SU-DHL-6 (cell line): ENCODE results near the gene ZNF438.
"Not testable (repeated sequence)": the region's sequence is repeated elsewhere in the genome, so short reads cannot be mapped to it uniquely, and the experiment has no call there.

ENCODE experiments used
- CTCF ChIP-seq: fragments of 200-600 bp; sonication (generic); IDR thresholded peaks from one replicate; pipeline ENCODE4 v1.5.1; 2017; ENCODE audit warnings: antibody characterized with exemption, mild to moderate bottlenecking, low read length, moderate library complexity; ENCODE audit not compliant: insufficient read depth, poor library complexity, severe bottlenecking
- EZH2phosphoT487 ChIP-seq: fragments of 200-600 bp; sonication (generic), shearing (Covaris generic); conservative IDR thresholded peaks from 2 replicates; pipeline ENCODE4 v1.6.1; 2018; ENCODE audit warnings: mild to moderate bottlenecking, antibody characterized with exemption, low read length, moderate library complexity, mixed read lengths

GRCh38 chr10:31056678-31057077, 25.0 kb upstream of the ZNF438 start:
- TF ChIP-seq CTCF, EZH2phosphoT487: not testable (repeated sequence)
